ENCODE data around the gene ALG10B.
"Not testable (repeated sequence)": the region's sequence is repeated elsewhere in the genome, so short reads cannot be mapped to it uniquely, and the experiment has no call there.

ALG10B gene

GRCh38 chr12:38316391-38317129 is at the start of gene ALG10B:
TSS of gene ALG10B (plus strand) at chr12:38316774. CDS start at chr12:38316894, 120 bp downstream.
- no peaks in the 10 kb centered on the region for H3K9me3 ChIP-seq (ENCODE audit: control insufficient read depth in 1 of 2, low read length in 2 of 2)
- H3K4me3 ChIP-seq (ENCODE audit: low read depth in 1 of 2, low read length in 2 of 2), result peak within 1 kb of the TSS; percentile 73 to 77
- no peaks in the 10 kb centered on the region for H3K36me3 ChIP-seq (ENCODE audit: control insufficient read depth in 1 of 2, insufficient read depth in 2 of 2, low read length in 2 of 2)
- peak within 1 kb of the TSS; percentile 58 for H3K27ac ChIP-seq (ENCODE audit: low read length)
- H3K27me3 ChIP-seq (ENCODE audit: low read depth, low read length), result no peaks in the 10 kb centered on the region
- H3K4me1 ChIP-seq (ENCODE audit: control insufficient read depth in 1 of 2, insufficient read depth in 2 of 2, low read length in 2 of 2), result peaks cover 0 to 6% of the 10 kb centered on the region in 2 donors

- Histone ChIP-seq H3K27ac (ENCODE audit: low read length) (no peak overlapping the region), H3K4me3 (ENCODE audit: low read depth in 1 of 2, low read length in 2 of 2) (no peak overlapping the region), H3K36me3 (ENCODE audit: control insufficient read depth in 1 of 2, insufficient read depth in 2 of 2, low read length in 2 of 2) (no peaks in the 10 kb centered on the region), H3K4me1 (ENCODE audit: control insufficient read depth in 1 of 2, insufficient read depth in 2 of 2, low read length in 2 of 2) (no peaks in the 10 kb centered on the region), H3K27me3 (ENCODE audit: low read depth, low read length) (no peaks in the 10 kb centered on the region), H3K9me3 (ENCODE audit: control insufficient read depth in 1 of 2, low read length in 2 of 2) (no peaks in the 10 kb centered on the region)
Measured at GRCh38 chr12:38268612-38269011, 48.0 kb upstream of the ALG10B start.

GRCh38 chr12:38269897-38270296 is 46.7 kb upstream of the ALG10B start:
- H3K4me1 ChIP-seq (ENCODE audit: control insufficient read depth in 1 of 2, insufficient read depth in 2 of 2, low read length in 2 of 2), result no peaks in the 10 kb centered on the region
- no peaks in the 10 kb centered on the region for H3K9me3 ChIP-seq (ENCODE audit: control insufficient read depth in 1 of 2, low read length in 2 of 2)
- H3K27me3 ChIP-seq (ENCODE audit: low read depth, low read length), result no peaks in the 10 kb centered on the region
- H3K27ac ChIP-seq (ENCODE audit: low read length), result no peak overlapping the region
- H3K4me3 ChIP-seq (ENCODE audit: low read depth in 1 of 2, low read length in 2 of 2), result no peak overlapping the region
- H3K36me3 ChIP-seq (ENCODE audit: control insufficient read depth in 1 of 2, insufficient read depth in 2 of 2, low read length in 2 of 2), result no peaks in the 10 kb centered on the region

- Histone ChIP-seq H3K36me3 (ENCODE audit: control insufficient read depth in 1 of 2, insufficient read depth in 2 of 2, low read length in 2 of 2) (no peaks in the 10 kb centered on the region), H3K9me3 (ENCODE audit: control insufficient read depth in 1 of 2, low read length in 2 of 2) (no peaks in the 10 kb centered on the region), H3K4me1 (ENCODE audit: control insufficient read depth in 1 of 2, insufficient read depth in 2 of 2, low read length in 2 of 2) (no peaks in the 10 kb centered on the region)
Measured at GRCh38 chr12:38279756-38280155, 36.8 kb upstream of the ALG10B start.

GRCh38 chr12:38282886-38283285 is 33.7 kb upstream of the ALG10B start:
- H3K27me3 ChIP-seq (ENCODE audit: low read depth, low read length), result no peaks in the 10 kb centered on the region
- no peak overlapping the region for H3K27ac ChIP-seq (ENCODE audit: low read length)
- no peaks in the 10 kb centered on the region for H3K36me3 ChIP-seq (ENCODE audit: control insufficient read depth in 1 of 2, insufficient read depth in 2 of 2, low read length in 2 of 2)
- no peak overlapping the region for H3K4me3 ChIP-seq (ENCODE audit: low read depth in 1 of 2, low read length in 2 of 2)
- H3K4me1 ChIP-seq (ENCODE audit: control insufficient read depth in 1 of 2, insufficient read depth in 2 of 2, low read length in 2 of 2), result no peaks in the 10 kb centered on the region
- H3K9me3 ChIP-seq (ENCODE audit: control insufficient read depth in 1 of 2, low read length in 2 of 2), result no peaks in the 10 kb centered on the region

More at GRCh38 chr12:38279756-38280155, 36.8 kb upstream of the ALG10B start:
- H3K27me3 ChIP-seq (ENCODE audit: low read depth, low read length), result no peaks in the 10 kb centered on the region
- H3K27ac ChIP-seq (ENCODE audit: low read length), result no peak overlapping the region
- H3K4me3 ChIP-seq (ENCODE audit: low read depth in 1 of 2, low read length in 2 of 2), result no peak overlapping the region

GRCh38 chr12:38289396-38289795 is 27.2 kb upstream of the ALG10B start:
- Histone ChIP-seq H3K4me3 (ENCODE audit: low read depth in 1 of 2, low read length in 2 of 2) (no peak overlapping the region), H3K27ac (ENCODE audit: low read length) (no peak overlapping the region), H3K36me3 (ENCODE audit: control insufficient read depth in 1 of 2, insufficient read depth in 2 of 2, low read length in 2 of 2) (no peaks in the 10 kb centered on the region), H3K27me3 (ENCODE audit: low read depth, low read length) (no peaks in the 10 kb centered on the region), H3K4me1 (ENCODE audit: control insufficient read depth in 1 of 2, insufficient read depth in 2 of 2, low read length in 2 of 2) (no peaks in the 10 kb centered on the region), H3K9me3 (ENCODE audit: control insufficient read depth in 1 of 2, low read length in 2 of 2) (no peaks in the 10 kb centered on the region)

- H3K9me3 ChIP-seq (ENCODE audit: control insufficient read depth in 1 of 2, low read length in 2 of 2), result no peaks in the 10 kb centered on the region
- no peaks in the 10 kb centered on the region for H3K4me1 ChIP-seq (ENCODE audit: control insufficient read depth in 1 of 2, insufficient read depth in 2 of 2, low read length in 2 of 2)
- no peaks in the 10 kb centered on the region for H3K27me3 ChIP-seq (ENCODE audit: low read depth, low read length)
- no peak overlapping the region for H3K4me3 ChIP-seq (ENCODE audit: low read depth in 1 of 2, low read length in 2 of 2)
- H3K36me3 ChIP-seq (ENCODE audit: control insufficient read depth in 1 of 2, insufficient read depth in 2 of 2, low read length in 2 of 2), result no peaks in the 10 kb centered on the region
- no peak overlapping the region for H3K27ac ChIP-seq (ENCODE audit: low read length)
Measured at GRCh38 chr12:38291160-38291559, 25.4 kb upstream of the ALG10B start.

- peaks cover 0 to 13% of the 10 kb centered on the region in 2 donors for H3K9me3 ChIP-seq (ENCODE audit: control insufficient read depth in 1 of 2, low read length in 2 of 2)
- H3K4me1 ChIP-seq (ENCODE audit: control insufficient read depth in 1 of 2, insufficient read depth in 2 of 2, low read length in 2 of 2); H3K27ac ChIP-seq (ENCODE audit: low read length); H3K36me3 ChIP-seq (ENCODE audit: control insufficient read depth in 1 of 2, insufficient read depth in 2 of 2, low read length in 2 of 2); H3K27me3 ChIP-seq (ENCODE audit: low read depth, low read length); H3K4me3 ChIP-seq (ENCODE audit: low read depth in 1 of 2, low read length in 2 of 2): not testable (repeated sequence)
Measured at GRCh38 chr12:38302972-38303371, 13.6 kb upstream of the ALG10B start.

- not testable (repeated sequence) for H3K4me3 ChIP-seq (ENCODE audit: low read depth in 1 of 2, low read length in 2 of 2); H3K27me3 ChIP-seq (ENCODE audit: low read depth, low read length); H3K9me3 ChIP-seq (ENCODE audit: control insufficient read depth in 1 of 2, low read length in 2 of 2); H3K4me1 ChIP-seq (ENCODE audit: control insufficient read depth in 1 of 2, insufficient read depth in 2 of 2, low read length in 2 of 2); H3K36me3 ChIP-seq (ENCODE audit: control insufficient read depth in 1 of 2, insufficient read depth in 2 of 2, low read length in 2 of 2); H3K27ac ChIP-seq (ENCODE audit: low read length)
Measured at GRCh38 chr12:38321966-38322365, 5.4 kb downstream of the ALG10B start.

GRCh38 chr12:38324912-38325311 is 8.3 kb downstream of the ALG10B start:
- H3K27ac ChIP-seq (ENCODE audit: low read length), result no peak overlapping the region

GRCh38 chr12:38327356-38327755 is 10.8 kb downstream of the ALG10B start:
- no peaks in the 10 kb centered on the region for H3K9me3 ChIP-seq (ENCODE audit: control insufficient read depth in 1 of 2, low read length in 2 of 2)
- no peaks in the 10 kb centered on the region for H3K4me1 ChIP-seq (ENCODE audit: control insufficient read depth in 1 of 2, insufficient read depth in 2 of 2, low read length in 2 of 2)
- no peaks in the 10 kb centered on the region for H3K36me3 ChIP-seq (ENCODE audit: control insufficient read depth in 1 of 2, insufficient read depth in 2 of 2, low read length in 2 of 2)
- H3K27ac ChIP-seq (ENCODE audit: low read length), result no peak overlapping the region
- no peaks in the 10 kb centered on the region for H3K27me3 ChIP-seq (ENCODE audit: low read depth, low read length)
- H3K4me3 ChIP-seq (ENCODE audit: low read depth in 1 of 2, low read length in 2 of 2), result no peak overlapping the region

More at GRCh38 chr12:38324912-38325311, 8.3 kb downstream of the ALG10B start:
- H3K36me3 ChIP-seq (ENCODE audit: control insufficient read depth in 1 of 2, insufficient read depth in 2 of 2, low read length in 2 of 2), result no peaks in the 10 kb centered on the region
- no peaks in the 10 kb centered on the region for H3K4me1 ChIP-seq (ENCODE audit: control insufficient read depth in 1 of 2, insufficient read depth in 2 of 2, low read length in 2 of 2)
- H3K27me3 ChIP-seq (ENCODE audit: low read depth, low read length), result no peaks in the 10 kb centered on the region
- no peaks in the 10 kb centered on the region for H3K9me3 ChIP-seq (ENCODE audit: control insufficient read depth in 1 of 2, low read length in 2 of 2)
- H3K4me3 ChIP-seq (ENCODE audit: low read depth in 1 of 2, low read length in 2 of 2), result no peak overlapping the region
